GM08714 (cell line): ENCODE measurements around the gene TMEM107.

Experiments
- H3K4me3 ChIP-seq: fragments of 200-500 bp; sonication (Bioruptor generic); 2 replicates; pipeline ENCODE4 v1.5.1; 2014; ENCODE audit warnings: mild to moderate bottlenecking, low read length, inconsistent platforms
- ZNF274 ChIP-seq: IDR thresholded peaks from 2 replicates; pipeline ENCODE4 v1.6.1; 2012; ENCODE audit warnings: mild to moderate bottlenecking, low read depth, low read length

Gene TMEM107

GRCh38 chr17:8152112-8152775 lies 23.9 kb downstream of the TMEM107 start, which contains the start of gene PER1:
PER1 (minus strand) TSS chr17:8152404; CDS start chr17:8150706, 1,698 bp downstream.
- no peak for TF ChIP-seq ZNF274
- peak within 1 kb of the TSS; percentile 73 for H3K4me3 ChIP-seq

GRCh38 chr17:8151641-8152111 lies 24.5 kb downstream of the TMEM107 start:
- TF ChIP-seq ZNF274, result no peak
- H3K4me3 ChIP-seq, result peak overlapping the region; percentile 73

GRCh38 chr17:8151120-8151640 lies 25.0 kb downstream of the TMEM107 start:
- TF ChIP-seq ZNF274, result no peak
- peak overlapping the region; percentile 73; the same call in 1 of the 2 replicates for H3K4me3 ChIP-seq

- no peak for TF ChIP-seq ZNF274
- H3K4me3 ChIP-seq, result peak overlapping the region; percentile 39; the same call in 1 of the 2 replicates
Measured at GRCh38 chr17:8150194-8151119, 25.7 kb downstream of the TMEM107 start.

- no peak for TF ChIP-seq ZNF274
- no peak overlapping the region for H3K4me3 ChIP-seq
Measured at GRCh38 chr17:8149419-8150193, 26.6 kb downstream of the TMEM107 start.

GRCh38 chr17:8148560-8148959 lies 27.6 kb downstream of the TMEM107 start:
- H3K4me3 ChIP-seq, result no peak overlapping the region
- TF ChIP-seq ZNF274, result no peak

- TF ChIP-seq ZNF274, result no peak
- no peak overlapping the region for H3K4me3 ChIP-seq
Measured at GRCh38 chr17:8147805-8148404, 28.3 kb downstream of the TMEM107 start.

- H3K4me3 ChIP-seq, result no peak overlapping the region
- TF ChIP-seq ZNF274, result no peak
Measured at GRCh38 chr17:8147141-8147804, 28.9 kb downstream of the TMEM107 start.

- no peak overlapping the region for H3K4me3 ChIP-seq
- TF ChIP-seq ZNF274, result no peak
Measured at GRCh38 chr17:8146381-8147140, 29.6 kb downstream of the TMEM107 start.

- no peak for TF ChIP-seq ZNF274
- H3K4me3 ChIP-seq, result no peak overlapping the region
Measured at GRCh38 chr17:8145811-8146210, 30.4 kb downstream of the TMEM107 start.

GRCh38 chr17:8144401-8145231 lies 31.6 kb downstream of the TMEM107 start:
- no peak for TF ChIP-seq ZNF274
- no peak overlapping the region for H3K4me3 ChIP-seq
